ENCODE measurements around the gene BAIAP2L1.
A peak's percentile ranks its signal among the peaks of the same experiment; 100 is the strongest.
"Not testable (repeated sequence)": the region's sequence is repeated elsewhere in the genome, so short reads cannot be mapped to it uniquely, and the experiment has no call there.

The BAIAP2L1 gene, protein sequence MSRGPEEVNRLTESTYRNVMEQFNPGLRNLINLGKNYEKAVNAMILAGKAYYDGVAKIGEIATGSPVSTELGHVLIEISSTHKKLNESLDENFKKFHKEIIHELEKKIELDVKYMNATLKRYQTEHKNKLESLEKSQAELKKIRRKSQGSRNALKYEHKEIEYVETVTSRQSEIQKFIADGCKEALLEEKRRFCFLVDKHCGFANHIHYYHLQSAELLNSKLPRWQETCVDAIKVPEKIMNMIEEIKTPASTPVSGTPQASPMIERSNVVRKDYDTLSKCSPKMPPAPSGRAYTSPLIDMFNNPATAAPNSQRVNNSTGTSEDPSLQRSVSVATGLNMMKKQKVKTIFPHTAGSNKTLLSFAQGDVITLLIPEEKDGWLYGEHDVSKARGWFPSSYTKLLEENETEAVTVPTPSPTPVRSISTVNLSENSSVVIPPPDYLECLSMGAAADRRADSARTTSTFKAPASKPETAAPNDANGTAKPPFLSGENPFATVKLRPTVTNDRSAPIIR

DNA sequence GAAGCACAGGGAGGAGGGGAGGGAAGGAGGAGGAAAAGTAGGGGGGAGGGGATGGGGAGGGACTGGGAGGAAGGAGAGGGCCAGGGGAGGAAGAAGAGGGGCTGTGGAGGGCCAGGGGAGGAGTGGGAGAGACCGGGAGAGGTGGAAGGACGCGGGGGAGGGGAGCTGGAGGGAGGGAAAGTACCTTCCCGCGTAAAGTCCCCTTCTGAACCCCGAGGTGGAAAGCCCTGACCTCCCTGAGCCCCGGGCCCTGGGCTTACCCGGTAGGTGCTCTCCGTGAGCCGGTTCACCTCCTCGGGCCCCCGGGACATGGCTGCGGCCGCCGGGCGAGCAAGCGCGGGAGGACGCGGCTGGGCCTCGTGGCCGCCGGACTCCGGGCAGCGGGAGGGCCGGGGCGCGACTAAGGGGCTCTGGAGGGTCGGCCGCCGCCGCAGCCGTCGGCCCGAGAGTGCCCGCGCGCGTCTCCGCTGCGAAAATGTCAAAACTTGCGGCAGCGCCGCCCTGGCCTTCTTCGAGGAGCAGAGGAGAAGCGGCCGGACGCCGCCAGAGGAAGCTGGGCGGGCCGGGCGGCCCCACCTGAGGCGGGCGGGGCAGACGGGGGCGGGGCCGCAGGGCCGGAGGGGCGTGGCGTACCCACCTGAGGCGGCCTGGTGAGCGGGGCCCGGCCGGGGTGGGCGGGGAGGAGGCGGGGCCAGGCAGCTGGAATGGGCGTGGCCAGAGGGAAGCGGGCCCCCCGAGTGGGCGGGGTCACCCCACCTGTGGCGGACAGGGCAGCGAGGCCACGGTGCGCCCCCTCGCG lies at the start of gene BAIAP2L1:
Gene BAIAP2L1 (minus strand): TSS at position 549 of the 799 bp plus-strand sequence. CDS start 238 bp downstream, at position 311.
- peak; percentile 83 for DNase-seq

DNA sequence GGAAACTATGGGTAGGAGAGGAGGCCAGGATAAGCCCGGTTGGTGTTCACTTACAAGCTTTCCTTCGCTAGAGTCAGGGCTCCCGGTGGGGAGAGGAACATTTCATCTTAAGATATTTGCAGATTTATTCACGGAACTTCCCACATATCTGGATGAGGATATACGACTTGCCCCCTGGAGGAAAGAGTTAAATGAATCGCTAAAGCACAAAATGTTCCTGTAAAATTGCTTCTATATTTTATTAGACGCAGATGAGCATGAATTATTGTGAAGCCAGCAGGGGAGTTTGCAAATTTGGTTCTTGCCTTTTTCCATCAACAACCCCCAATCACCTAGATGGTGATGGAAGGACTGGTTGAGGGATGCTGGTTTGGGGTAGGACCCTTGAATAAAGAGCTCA lies 47.9 kb upstream of the BAIAP2L1 start:
- no peak for DNase-seq

DNA sequence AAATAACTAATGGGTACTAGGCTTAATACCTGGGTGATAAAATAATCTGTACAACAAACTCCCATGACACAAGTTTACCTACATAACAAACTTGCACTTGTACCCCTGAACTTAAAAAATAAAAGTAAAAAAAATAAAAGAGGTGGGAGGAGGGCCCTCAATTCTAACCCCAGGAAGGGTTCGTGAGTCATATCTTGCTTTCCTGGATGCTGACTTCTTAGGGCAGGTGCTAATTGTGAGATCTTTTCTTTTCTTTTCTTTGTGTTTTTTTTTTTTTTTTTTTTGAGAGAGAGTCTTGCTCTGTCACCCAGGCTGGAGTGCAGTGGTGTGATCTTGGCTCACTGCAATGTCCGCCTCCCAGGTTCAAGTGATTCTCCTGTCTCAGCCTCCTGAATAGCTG lies 40.1 kb upstream of the BAIAP2L1 start:
- not testable (repeated sequence) for DNase-seq

DNA sequence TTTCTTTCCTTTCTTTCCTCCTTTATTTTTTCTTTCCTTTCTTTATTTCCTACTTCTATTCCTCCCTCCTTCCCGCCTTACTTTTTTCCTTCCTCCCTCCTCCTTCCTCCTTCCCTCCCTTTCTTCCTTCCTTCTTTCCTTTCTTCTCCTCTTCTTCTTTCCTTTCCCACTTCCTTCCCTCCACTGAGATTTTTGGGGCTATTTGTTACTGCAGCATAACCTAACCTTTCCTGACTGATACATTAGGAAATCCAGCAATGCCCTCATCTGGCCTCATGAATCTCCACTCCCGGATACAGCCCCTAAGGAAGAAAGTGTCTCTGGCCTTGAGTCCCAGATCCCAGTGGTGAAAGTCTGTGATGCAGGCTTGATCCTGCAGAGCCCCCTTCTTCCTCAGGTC lies 38.6 kb upstream of the BAIAP2L1 start:
- no peak for DNase-seq

DNA sequence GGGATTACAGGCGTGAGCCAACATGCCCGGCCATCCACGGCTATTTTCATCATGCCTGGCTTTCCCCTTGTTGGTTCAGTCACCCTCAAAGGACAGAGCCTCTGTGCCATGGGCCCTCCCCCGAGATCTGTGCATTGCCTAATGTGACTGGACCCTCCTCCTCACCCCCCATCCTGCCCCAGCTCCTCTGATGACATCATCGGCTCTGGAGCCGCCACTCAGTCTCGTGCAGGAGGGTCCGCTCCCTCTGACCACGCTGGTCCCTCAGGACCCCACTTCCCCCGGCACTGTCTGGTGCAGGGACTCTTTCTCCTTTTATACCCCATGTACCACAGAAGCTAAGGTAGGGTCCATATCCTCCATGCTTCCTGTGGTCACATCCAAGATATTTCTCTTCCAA lies 33.2 kb upstream of the BAIAP2L1 start:
- no peak for DNase-seq

DNA sequence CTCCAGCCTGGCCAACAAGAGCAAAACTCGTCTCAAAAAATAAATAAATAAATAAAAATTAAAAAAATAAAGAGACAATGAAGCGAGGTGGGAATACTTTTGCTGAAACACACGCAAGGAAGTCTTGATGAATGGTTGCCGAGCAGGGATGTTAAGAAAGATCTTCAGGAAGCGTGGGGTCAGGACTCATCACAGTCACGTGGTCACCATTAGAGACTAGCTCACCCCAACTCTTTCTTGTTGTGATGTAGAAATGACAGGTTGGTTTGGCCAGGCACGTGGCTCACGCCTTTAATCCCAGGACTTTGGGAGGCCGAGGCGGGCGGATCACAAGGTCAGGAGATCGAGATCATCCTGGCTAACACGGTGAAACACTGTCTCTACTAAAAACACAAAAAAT lies 28.9 kb upstream of the BAIAP2L1 start:
- DNase-seq, result no peak

DNA sequence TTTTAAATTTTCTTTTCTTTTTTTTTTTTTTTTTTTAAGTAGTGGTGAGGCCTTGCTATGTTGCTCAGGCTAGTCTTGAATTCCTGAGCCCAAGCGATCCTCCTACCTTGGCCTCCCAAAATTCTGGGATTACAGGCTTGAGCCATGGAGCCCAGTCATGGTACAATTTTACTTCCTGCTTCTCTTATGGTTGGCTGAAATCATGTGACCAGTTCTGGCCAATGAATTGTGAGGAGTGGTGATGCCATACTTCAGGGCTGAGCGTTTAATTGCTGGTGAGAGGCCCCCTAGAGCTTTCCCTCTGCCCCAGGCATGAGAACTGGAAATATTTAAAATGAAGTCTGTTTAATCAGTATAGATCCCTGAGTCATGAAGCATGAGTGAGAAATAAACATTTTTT lies 22.2 kb upstream of the BAIAP2L1 start:
- no peak for DNase-seq

DNA sequence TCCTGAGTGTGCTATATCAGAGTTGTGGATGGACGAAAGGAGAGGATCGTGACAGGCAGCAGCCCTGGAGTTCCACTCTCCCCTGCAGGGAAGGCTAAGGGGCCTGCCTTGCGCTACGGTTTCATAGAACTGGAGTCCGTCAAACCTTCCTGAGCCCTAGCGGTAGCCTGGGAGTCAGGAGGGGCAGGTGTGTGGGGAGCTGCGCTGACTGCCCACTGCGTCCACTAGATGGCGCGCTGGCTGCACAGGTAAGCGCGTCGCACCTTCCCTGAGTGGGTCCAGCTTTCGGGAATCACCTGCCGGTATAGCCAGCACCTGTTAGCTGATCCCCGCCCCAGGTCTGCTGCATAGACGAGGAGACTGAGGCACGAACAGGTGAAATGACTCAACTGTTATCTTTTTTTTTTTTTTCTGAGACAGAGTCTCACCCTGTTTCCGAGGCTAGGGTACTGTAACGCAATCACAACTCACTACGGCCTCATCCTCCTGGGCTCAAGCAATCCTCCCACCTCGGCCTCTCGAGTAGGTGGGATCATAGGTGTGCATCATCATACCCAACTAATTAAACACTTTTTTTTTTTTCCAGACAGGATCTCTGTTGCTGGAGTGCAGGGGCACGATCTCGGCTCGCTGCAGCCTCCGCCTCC lies 20.2 kb upstream of the BAIAP2L1 start:
- DNase-seq, result peak; percentile 72

DNA sequence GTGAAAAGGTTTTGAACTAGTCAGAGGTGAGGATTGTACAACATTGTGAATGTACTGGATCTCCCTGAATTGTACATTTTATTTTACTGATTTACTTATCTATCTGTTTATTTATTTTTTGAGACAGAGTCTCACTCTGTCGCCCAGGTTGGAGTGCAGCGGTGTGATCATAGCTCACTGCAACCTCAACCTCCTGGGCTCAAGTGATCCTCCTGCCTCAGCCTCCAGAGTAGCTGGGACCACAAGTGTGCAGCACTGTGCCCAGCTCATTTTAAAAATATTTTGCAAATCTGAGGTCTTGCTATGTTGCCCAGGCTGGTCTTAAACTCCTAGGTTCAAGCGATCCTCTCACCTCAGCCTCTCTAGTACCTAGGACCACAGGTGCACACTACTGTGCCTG lies 19.1 kb upstream of the BAIAP2L1 start:
- not testable (repeated sequence) for DNase-seq

DNA sequence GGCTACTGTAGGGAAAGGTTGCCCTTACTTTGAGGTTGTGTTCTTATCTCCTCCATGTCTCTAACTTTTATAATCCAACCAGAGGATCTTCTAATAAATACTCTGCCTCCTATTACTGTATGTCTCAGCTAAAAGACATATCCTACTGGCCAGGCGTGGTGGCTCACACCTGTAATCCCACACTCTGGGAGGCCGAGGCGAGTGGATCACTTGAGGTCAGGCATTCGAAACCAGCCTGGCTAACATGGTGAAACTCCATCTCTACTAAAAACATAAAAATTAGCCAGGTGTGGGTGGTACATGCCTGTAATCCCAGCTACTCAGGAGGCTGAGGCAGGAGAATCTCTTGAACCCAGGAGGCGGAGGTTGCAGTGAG lies 18.4 kb upstream of the BAIAP2L1 start:
- not testable (repeated sequence) for DNase-seq

DNA sequence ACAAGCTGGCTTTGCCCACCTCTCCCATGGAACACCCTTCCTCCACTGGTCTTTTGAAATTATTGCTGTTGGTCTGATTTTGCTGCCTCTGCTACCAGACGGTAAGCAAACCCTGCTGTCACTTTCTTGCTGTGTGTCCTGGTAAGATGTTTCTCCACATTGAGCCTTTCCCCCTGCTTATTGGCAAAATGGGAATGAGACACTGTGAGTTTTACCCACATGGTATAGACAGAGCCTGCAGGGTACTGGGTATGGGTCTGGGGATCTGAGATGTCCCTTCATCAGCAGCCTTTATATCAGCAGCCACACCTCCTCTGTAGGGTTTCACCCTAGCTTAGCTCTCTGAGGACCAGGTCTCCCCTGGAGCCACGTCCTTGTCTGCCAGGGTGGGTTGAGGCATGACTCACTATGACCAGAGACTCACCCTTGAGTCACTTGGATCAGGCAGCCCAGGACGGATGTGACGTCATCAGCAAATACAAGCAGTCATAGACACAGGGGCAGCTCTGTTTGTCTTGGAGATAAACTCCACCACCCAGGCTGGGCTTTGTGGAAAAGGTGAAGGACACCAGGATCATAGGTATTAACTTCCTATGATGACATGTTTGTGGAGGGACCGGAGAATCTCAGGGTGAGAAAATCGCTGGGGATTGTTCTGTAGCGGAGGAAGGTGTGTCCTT lies 17.9 kb upstream of the BAIAP2L1 start:
- DNase-seq, result peak; percentile 32

DNA sequence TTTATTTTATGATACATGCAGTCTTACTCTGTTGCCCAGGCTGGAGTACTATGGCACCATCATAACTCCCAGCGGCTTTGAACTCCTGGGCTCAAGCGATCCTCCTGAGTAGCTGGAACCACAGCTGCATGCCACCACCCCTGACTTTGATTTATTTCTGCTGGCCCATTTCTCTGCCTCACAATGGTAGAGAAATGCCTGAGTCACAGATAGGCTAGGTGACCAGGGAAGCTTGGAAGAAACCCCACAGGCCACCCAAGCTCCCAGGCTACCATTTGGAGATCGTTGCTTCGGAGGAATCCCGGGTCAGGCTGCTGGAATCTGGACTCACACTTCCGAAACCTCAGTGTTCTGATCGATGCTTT lies 17.4 kb upstream of the BAIAP2L1 start:
- no peak for DNase-seq

DNA sequence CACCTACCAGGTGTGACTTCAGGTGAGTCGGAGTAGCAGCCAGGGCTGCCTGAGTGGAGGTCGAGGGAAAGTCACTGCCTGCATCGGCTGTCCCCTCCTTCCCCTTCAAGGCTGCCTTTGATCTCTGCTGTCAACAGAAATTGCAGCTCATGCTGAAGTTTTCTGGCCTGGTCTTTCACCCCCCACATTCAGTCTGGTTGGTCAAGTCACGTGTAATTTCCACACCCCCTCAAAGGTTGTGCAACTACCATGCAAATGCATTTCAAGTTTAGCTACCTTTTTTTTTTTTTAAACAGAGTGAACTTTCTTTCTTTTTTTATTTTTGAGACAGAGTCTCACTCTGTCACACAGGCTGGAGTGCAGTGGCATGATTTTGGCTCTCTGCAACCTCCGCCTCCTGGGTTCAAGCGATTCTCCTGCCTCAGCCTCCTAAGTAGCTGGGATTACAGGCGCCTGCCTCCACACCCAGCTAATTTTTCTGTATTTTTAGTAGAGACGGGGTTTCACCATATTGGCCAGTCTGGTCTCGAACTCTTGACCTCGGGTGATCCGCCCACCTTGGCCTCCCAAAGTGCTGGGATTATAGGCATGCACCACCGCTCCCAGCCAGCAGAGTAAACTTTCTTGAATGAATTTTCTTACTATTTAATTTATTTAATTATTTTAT lies 16.8 kb upstream of the BAIAP2L1 start:
- not testable (repeated sequence) for DNase-seq

DNA sequence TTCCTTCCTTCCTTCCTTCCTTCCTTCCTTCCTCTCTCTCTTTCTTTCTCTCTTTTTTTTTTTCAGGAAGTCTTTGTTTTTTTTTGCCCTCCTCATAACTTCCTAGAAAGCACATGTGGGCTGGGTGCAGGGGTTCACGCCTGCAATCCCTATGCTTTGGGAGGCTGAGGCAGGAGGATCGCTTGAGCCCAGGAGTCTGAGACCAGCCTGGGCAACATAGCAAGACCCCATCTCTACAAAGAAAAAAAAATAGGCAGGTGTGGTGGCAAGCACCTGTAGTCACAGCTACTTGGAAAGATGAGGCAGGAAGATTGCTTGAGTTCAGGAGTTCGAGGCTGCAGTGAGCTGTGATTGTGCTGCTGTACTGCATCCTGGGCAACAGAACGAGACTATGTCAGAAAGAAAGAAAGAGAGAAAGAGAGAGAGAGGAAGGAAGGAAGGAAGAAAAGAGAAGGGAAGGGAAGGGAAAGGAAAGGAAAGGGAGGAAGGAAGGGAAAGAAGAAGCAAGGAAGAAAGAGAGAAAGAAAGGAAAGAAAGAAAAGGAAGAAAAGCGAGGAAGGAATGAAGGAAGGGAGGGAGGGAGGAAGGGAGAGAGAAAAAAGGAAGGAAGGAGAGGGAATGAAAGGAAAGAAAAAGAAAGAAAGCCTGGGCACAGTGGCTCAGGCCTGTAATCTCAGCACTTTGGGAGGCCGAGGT lies 13.5 kb upstream of the BAIAP2L1 start:
- DNase-seq, result no peak

DNA sequence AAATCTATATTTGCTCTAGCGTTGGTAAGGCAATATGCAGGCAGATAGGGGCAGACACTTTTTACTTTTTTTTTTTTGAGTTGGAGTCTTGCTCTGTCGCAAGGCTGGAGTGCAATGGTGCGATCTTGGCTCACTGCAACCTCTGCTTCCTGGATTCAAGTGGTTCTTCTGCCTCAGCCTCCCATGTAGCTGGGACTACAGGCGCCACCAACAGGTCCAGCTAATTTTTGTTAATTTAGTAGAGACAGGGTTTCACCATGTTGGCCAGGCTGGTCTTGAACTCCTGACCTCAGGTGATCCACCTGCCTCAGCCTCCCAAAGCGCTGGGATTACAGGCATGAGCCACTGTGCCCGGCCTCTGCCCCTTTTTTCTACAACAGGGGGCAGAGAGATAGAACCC lies 12.8 kb upstream of the BAIAP2L1 start:
- DNase-seq, result not testable (repeated sequence)

DNA sequence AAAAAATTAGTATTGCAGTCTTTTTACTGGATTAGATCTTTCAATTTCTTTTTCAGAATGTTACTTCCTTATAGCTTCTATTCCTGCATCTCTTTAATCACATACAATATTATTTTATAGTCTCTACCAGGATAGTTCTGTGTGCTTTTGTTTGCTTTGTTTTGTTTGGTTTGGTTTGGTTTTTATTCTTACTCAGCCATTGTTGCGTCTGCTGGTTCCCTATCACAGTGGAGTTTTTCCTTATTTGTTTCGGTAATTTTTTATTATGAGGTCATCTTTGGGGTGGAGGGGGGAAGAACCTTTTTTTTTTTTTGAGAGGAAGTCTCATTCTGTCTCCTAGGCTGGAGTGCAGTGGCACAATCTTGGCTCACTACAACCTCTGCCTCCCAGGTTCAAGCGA lies 9.0 kb upstream of the BAIAP2L1 start:
- peak; percentile 42 for DNase-seq

DNA sequence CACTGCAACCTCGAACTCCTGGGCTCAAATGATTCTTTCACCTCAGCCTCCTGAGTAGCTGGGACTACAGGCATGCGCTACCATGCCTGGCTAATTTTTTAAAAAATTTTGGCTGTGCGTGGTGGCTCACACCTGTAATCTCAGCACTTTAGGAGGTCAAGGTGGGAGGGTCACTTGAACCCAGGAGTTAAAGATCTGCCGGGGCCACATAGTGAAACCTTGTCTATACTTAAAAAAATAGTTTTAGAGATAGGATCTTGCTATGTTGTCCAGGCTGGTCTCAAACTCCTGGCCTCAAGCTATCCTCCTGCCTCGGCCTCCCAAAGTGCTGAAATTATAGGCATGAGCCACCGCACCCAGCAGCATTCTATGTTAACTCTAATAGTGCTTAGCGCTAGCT lies 7.3 kb upstream of the BAIAP2L1 start:
- DNase-seq, result not testable (repeated sequence)

DNA sequence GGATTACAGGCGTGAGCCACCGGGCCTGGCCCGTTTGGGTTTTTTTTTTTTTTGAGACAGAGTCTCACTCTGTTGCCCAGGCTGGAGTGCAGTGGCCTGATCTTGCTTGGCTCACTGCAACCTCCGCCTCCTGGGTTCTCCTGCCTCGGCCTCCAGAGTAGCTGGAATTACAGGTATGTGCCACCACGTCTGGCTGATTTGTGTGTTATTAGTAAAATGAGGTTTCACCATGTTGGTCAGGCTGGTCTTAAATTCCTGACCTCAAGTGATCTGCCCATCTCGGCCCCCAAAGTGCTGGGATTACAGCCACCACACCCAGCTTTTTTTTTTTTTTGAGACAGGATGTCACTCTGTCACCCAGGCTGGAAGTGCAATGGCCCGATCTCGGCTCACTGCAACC lies 5.9 kb upstream of the BAIAP2L1 start:
- no peak for DNase-seq

DNA sequence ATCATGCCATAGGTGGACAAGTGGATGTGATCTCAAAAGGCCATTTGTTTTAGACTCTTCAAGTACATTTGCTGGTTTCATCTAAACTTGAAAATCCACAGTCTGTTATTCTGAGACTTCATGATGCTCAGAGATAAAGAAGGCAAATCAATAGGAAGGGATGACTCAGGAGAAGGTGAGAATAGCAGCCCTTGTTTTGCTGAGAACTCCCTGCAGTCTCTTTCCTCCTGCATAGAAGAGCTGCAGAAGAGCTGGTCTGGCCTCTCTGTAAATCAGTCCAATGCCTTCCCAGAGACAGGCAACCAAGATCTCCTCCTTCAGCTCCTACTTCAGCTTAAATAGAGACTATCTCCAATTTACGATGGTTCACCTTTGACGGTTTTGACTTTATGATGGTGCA lies 4.0 kb upstream of the BAIAP2L1 start:
- no peak for DNase-seq

DNA sequence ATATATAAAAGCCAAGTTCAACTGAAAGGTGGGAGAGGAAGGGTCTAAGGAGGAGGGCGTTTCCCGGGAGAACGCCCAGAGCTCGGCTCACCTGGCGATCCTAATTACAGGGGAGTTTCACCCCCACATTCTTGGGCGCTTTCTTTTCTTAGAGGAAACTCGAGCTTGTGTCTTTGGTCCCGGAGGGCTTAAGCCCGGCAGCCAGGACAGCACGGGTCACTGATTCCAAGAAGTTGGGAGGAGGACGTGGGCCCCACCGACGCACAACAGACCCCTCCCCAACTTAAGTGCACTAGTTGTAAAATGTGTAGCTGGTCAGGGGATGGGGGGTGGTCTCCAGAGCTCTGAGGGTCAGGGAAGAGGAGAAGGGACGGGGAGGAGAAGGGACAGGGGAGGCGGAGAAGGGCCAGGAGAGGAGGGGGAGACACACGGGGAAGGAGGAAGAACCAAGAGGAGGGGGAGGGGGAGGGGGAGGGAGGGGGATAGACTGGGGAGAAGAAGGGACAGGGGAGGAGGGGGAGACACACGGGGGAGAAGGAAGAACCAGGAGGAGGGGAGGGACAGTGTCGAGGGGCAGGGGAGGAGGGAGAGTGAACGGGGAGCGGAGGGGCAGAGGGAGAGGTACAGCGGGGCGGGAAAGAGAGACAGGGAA lies 874 bp downstream of the BAIAP2L1 start:
- DNase-seq, result no peak

DNA sequence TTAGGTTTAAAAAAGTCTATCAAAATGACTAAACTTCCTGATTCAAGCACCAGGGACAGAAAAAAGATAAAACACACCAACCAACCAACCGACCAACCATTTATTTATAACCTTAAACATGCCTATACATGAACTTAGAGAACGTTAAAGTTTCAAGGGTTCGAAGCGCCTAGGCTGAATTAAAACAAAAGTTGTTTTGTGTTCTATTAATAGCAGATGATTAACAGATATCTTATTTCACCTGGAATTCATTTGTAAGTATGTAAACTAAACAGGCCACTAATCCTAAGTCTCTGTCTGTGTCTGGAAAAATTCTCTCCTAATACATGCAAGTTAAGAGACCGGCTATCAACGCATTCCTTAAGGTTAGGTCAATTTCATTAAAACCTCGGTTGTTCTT lies 1.4 kb downstream of the BAIAP2L1 start:
- no peak for DNase-seq
